EH (cell line): Measurements from ENCODE around the gene ZNF785.
A peak's percentile ranks its signal among the peaks of the same experiment; 100 is the strongest.
"Not testable (repeated sequence)": the region's sequence is repeated elsewhere in the genome, so short reads cannot be mapped to it uniquely, and the experiment has no call there.

Source experiments
- DNase-seq: peaks from one replicate; pipeline ENCODE4 v3.0.0-alpha.2; 2015; ENCODE audit warnings: low read depth

Gene ZNF785

DNA sequence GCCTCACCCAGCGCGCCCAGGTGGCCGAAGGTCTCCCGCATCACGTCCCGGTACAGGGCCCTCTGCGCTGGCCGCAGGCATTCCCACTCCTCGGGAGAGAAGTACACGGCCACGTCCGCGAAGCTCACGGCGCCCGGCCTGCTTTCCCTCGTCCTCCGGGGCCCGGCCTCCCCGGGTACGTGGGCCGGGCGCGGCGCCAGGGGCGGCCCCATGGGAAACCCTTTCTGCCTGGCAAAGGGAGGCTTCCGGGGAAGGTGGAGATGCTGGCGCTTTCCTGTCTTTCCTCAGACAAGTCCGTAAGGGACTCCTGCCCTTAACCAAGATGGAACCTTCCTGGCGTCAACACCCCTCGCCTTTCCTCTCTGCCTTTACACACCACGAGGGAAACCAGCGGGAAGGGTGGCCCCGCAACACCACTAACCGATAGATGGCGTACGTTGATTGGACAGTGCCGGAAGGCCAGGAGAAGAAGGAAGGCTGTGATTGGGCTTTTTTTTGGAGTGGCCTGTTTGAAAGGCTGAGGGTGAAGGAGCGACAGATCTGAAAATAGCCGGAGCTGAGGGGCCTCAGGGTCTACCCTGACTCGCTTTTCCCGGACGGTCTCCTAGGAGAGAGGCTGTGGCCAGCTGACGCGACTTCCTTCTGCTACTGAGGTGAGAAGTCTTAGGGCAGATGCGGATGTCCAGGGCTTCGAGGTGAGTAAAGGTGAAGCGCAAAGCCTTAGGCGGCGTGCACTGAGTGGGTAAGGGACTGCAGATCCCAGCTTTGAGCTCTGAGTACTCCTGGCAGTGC lies at the start of gene ZNF785:
ZNF785 (minus strand) TSS at position 298 of the 792 bp plus-strand sequence; CDS start at position 212, 86 bp downstream.
- DNase-seq, result peak; percentile 100

DNA sequence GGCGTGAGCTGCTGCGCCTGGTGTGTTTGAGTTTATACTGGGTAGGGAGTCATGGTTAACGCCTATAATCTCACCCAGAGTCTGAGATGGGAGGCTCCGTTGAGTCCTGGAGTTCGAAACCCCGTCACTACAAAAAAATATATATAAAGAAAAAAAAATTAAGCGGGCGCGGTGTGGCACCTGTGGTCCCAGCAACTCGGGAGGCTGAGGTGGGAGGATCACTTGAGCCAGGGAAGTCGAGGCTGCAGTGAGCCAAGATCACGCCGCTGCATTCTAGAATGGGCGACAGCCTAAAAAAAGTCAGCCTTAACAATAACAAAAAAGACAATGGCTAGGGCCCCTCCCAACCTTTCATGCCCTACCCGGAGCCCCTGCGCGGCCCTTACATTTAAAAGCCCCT lies 48.0 kb upstream of the ZNF785 start:
- DNase-seq, result no peak

DNA sequence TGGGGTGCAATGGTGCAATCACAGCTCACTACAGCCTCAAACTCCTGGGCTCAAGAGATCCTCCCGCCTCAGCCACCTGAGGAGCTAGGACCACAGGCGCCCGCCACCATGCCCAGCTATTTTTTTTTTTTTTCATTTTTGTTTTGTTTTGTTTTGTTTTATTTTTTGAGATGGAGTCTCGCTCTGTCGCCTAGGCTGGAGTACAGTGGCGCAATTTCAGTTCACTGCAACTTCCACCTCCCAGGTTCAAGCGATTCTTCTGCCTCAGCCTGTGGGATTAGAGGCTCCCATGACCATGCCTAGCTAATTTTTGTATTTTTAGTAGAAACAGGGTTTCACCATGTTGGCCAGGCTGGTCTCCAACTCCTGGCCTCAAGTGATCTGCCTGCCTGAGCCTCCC lies 47.0 kb upstream of the ZNF785 start:
- not testable (repeated sequence) for DNase-seq

DNA sequence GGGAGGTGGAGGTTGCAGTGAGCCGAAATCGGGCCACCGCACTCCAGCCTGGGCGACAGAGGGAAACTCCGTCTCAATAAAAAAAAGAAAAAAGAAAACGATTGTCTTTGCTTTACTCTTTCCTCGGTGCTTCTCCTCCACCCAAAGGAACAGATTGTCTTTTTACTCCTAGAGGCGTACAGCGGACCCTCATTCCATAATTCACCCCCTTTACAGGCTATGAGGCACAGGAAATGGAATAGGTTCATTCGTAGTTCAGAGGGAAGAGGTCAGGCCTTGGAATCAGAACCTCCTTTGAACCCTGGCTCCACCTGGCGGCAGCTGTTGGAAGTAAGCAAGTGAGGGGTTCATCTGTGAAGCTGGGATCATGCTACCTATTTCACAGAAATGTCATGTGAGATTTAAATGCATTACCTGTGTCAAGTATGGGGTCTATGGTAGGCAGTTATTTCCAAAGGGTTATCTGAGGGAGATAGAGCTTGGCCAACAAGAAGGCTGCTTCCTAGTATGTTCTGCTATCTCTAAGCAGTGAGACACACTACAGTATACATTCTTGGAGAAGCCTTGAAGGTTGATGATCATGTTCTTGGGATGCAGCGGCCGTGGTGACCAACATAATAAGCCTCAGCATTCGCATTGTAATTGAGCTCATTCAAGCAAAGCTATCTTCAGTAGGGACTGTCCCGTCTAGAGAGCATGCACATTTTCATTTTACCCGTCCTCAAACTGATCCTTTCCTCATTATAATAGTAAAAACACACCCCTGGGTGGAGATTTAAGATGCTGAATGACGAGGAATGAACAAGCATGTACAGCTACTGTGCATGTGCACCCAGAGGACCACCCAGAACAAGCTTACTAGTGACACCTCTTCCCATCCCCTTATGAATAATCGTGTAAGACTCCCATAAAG lies 43.4 kb upstream of the ZNF785 start:
- peak; percentile 75 for DNase-seq

DNA sequence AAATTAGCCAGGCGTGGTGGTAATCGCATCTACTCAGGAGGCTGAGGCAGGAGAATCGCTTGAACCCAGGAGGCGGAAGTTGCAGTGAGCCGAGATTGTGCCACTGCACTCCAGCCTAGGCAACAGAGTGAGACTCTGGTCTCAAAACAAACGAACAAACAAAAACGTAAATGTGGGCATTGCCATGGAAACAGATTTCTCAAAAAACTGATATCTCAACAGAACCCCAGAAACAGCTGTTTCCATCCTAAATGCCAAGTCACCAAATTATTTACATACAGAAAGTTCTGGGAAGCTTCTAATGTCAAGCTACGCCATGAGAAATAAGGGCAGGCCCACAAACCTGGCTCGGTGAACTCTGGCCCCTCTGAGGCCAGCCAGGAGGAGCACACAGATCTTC lies 40.7 kb upstream of the ZNF785 start:
- DNase-seq, result no peak

DNA sequence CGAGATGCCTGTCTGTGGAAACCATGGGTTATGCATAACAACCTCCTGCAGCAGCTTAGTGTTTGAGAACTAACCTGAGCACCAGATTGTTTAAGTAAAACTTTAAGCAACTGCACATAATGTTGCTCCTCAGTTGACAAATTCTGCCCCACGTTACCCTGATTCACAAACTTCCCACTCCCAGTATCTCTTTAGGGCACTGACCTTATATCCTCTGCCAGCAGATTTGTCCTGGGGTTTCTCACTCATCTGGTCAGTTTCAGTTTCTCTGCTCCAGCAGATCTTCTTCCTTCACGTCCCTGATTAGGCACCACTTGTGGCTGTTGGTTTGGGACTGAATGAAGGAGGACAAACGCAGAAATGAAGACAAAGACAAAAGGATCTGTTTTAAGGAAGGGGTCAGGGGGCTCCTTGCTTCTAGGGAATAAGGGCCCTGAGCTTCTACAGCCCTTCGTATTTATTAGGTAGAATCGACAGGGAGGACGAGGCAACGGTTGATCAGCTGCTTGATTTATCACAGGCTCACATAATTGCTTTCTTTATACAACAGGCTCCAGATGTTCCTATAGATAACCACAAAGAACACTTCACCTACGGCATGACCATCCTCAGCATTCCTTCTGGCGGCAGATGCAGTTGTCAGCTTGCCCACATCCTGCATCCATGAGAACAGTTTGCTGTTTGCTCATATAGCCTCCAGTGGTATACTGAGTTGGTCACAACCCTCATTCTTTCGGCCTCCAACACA lies 38.2 kb upstream of the ZNF785 start:
- DNase-seq, result peak; percentile 17

DNA sequence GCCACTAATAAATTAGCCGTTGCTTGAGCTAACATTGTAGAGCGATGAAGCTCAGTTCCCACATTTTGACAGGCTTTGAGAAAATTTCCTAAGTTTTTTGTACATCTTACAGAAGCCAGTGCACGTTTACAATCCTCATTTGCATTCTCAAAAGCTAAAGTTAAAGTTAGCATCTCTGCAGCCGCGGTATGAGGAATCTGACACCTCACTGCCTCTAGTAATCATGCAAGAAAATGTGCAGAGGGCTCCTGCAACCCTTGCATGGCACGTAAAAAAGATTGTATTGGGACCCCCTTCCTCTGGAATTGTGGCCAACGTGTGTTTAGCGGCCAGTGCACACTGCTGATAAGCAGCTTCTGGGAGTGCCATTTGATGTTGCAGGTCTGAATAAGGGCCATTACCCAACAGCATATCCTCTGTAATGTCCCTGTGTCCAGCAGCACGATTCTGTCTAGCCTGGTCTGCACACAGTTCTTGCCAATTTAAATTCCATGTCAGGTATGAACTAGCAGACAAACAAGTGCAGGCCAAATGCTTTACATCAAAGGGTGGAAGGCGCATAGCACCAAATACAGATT lies 37.0 kb upstream of the ZNF785 start:
- DNase-seq, result no peak

DNA sequence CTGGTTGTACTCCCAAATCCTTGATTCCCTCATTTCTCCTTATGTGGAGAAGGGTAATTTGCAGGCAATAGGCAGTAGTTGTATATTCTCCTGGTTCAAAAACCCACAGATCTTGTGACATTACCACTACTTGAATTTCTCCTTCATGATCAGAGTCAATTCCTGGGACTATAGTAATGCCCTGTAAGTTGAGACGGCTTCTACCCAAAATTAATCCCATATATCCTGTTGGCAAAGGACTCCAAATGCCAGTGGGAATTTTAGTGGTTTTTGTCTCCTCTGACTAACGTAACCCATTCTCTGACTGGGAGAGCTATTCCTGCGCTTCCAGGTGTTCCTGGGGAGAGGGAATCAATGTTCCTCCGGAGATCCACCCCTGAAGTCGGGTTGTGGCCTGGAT lies 36.3 kb upstream of the ZNF785 start:
- peak; percentile 56 for DNase-seq

DNA sequence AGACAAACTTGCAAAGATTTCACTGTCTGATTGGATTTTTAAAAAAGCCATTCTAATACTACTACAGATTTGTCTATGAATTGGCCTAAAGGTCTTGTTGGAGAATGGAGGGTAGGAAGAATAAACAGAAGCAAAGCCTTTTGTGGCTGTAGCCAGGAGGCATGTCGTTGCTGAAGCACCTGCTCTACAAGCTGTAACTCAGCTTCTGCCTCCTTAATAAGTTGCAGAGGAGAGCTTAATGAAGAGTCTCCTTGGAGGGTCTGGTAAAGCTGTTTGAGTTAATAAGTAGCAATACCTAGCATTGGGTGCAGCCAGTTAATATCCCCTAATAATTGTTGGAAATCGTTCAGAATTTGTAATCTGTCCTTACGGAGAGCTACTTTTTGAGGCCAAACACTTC lies 34.7 kb upstream of the ZNF785 start:
- DNase-seq, result no peak

DNA sequence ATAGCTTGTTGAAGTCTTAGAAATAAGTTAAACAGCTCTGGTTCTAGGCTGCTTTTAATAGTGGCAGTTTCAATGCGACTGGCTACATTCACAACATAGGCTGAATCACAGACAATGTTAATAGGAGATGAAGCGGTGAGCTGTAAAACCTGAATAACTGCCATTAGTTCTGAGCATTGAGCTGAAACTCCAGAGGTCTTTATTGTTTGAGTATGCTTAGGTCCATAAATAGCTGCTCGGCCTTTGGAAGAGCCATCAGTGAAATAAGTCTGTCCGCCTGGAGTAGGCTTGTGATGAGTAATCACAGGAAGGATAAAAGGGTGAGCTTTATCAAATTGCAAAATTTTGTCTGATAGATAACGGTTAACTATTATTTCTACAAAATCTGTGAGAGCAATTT lies 34.1 kb upstream of the ZNF785 start:
- no peak for DNase-seq

DNA sequence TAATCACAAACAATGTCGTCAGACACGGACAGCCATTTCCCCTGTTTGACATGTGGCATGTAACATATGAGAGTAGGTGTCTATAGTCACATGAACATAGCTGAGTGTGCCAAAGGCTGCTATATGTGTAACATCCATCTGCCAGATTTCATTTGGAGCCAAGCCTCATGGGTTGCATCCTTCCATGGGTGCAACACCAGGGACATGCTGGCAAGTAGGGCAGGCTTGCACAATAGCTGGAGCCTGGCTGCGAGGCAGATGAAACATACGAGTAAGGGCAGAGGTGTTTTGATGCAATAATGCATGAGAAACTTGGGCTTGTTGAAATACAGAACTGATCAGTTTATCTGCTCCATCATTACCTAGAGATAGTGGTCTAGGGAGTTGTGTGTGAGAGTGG lies 33.7 kb upstream of the ZNF785 start:
- DNase-seq, result no peak

DNA sequence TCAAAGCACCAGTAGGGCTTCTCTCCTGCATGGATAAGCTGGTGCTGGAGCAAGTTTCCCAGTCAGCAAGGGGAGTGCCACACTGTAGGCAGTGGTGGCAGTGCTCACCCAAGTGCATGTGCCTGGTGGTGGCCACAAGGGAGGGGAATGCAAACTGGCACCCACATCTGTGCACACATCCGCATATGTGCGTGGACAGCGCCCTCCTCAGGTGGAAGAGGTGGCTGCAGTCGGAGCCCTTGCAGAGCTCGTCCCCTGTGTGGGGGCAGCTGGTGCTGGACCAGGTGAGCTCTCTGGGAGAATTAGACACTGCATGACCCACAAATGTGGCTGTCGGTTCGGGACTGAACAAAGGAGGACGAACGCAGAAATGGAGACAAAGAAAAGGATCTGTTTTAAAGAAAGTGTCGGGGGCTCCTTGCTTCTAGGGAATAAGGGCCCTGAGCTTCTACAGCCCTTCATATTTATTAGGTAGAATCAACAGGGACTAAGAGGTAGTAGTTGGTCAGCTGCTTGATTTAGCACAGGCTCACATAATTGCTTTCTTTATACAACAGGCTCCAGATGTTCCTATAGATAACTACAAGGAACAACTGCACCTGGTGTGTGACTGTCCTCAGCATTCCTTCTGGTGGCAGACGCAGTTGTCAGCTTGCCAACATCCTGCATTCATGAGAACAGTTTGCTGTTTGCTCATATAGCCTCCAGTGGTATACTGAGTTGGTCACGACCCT lies 30.0 kb upstream of the ZNF785 start:
- DNase-seq, result peak; percentile 36

DNA sequence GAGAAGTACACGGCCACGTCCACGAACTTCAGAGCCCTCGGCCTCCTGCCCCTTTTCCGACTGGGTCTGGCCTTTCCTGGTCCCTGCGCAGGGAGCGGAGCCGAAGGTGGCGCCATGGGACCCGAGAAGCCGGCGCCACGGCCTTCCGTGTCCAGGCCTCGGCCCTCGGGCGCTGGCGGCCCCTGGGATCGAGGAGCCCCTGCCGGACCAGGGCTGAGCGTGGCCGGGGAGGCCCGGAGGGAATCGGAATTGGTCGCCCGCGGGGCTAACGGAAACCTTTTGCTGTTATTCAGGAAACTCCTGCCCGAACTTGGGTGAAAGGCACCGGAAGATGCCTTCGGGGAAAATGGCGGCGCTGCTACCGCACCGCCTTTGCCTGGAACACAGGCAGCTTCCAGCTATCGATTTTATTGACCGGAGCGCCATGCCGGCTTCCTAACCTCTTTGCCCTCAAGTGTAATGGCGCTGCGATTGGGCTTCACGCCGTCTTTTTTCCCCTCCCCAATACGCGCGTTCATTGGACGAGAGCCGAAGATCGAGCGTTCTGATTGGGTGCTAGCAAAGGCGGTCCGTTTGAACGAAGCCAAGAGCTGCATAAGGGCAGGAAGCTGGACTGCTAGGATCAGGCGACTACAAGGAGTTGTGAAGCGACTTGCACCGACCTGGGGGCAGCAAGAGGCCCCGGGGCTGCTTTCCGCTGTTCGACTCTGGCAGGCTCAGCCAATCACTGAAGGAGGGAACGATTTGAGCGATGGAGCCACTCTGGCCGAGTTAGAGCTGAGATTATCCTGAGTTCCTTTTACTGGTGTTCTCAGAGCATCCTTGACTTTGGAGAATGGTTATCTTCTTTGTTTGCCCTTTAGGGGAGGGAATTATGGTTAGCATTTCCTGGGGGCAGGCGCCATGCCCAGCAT lies 24.7 kb upstream of the ZNF785 start, which contains the start of gene ZNF689:
ZNF689 (minus strand) TSS at position 464 of the 914 bp plus-strand sequence; CDS start at position 116, 348 bp downstream.
- peak; percentile 96 for DNase-seq

DNA sequence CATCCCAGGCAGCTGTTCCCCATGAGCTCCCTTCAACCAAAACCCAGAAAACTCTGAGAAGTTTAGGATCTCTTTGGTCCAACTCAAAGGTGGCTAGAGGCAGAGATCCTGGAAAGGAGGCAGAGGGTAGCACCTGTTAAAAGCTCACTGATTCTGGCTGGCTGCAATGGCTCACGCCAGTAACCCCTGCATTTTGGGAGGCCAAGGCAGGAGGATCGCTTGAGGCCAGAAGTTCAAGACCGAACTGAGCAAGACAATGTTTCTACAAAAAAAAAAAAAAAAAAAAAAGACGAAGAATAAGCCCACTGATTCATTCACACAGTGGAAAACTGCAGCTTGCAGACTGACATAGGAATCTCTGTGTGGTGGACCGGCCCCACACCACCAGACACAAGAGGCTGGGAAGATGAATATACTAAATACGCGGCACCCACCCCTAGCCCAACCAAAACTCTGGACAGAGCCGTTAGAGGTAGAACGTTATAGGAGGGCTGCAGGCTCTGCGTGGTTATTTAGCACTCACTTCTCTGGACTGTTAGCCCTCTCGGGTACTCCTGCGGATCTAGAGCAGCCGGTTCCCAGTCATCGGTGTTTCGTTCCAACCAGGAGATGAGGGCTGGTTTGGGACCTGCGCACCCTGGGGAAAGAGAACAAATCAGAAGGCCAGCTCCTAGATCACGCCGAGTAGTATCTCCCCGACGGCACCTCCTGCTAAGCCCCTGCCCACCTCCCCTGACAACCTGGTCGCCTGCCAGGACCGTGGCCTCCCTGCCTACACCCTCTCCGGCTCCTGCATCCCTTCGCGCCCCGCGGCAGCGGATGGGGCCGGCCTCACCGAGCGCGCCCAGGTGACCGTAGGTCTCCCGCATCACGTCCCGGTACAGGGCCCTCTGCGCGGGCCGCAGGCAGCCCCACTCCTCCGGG lies 23.8 kb upstream of the ZNF785 start:
- DNase-seq, result peak; percentile 51

DNA sequence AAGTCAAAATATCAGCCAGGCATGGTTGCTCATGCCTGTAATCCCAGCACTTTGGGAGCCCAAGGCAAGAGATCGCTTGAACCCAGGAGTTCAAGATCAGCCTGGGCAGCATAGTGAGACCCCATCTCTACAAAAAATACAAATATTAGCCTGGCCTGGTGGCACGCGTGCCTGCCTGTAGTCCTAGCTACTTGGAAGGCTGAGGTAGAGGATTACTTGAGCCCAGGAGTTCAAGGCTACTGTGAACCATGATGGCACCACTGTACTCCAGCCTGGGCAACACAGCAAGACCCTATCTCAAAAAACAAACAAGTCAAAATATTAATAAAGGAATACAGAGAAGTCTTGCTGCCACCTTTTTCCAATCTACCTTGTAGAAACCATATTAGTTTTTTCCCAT lies 20.5 kb upstream of the ZNF785 start:
- no peak for DNase-seq

DNA sequence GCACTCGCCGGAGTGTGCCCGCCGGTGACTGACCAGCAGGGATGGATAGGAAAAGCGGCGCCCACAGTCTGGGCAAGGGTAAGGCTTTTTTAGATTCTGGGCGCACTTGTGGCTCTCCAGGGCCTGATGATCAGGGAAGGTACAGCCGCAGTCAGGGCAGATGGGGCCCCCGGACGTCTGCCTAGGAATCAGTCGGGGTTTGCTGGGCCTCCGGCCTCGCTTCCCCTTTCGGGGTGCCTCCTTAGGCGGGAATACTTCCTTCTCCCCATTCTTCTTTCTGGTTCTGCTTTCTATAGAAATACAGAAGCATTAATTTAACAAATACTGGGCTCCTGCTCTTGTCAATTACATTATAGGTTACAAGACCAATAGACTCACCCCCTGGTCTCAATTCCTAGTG lies 19.7 kb upstream of the ZNF785 start:
- no peak for DNase-seq

DNA sequence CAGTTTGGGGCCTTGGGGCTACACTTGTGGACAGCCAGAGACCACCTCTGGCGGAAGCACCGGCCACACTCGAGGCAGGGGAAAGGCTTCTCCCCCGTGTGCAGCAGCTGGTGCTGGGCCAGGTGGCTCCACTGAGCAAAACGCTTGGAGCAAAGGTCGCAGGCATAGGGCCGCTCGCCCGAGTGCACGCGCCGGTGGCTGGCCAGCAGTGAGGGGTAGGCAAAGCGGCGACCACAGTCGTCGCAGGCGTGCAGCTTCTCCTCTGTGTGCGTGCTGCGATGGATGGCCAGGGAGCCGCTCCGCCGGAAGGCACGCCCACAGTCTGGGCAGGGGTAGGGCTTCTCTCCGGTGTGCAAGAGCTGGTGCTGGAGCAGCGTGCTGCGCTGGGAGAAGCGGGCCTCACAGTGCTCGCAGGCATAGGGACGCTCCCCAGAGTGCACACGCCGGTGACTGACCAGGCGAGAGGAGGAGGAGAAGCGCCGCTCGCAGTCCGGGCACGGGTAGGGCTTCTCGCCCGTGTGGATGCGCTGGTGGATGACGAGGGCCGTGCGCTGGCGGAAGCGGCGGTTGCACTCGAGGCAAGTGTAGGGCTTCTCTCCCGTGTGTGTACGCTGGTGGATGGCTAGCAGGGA lies 18.9 kb upstream of the ZNF785 start:
- no peak for DNase-seq

DNA sequence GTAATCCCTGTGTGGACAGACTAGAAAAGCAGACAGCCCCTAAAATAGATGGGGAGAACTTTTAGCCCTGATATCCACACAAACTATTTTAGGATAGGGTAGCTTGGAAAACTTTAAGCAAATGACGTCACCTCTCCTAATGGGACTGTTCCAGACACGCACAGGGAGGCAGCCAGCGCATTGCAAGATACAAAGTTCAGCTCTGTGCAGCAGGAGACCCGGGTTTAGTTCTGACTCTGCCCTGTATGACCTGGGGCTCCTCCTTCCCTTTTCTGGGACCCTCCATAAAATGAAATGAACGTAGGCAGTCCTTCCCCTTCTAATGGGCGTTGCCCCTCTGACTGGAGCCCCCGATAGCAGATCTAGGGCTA lies 18.4 kb upstream of the ZNF785 start:
- DNase-seq, result peak; percentile 10
